NB4 (cell line): Measurements from ENCODE around the gene FAM161B.

Source experiments
- CTCF ChIP-seq: IDR thresholded peaks from one replicate; pipeline ENCODE4 v1.5.1; 2012; ENCODE audit warnings: low read depth, low read length
- POLR2A ChIP-seq: IDR thresholded peaks from 2 replicates; pipeline ENCODE4 v1.6.1; 2011; ENCODE audit warnings: mild to moderate bottlenecking; ENCODE audit not compliant: insufficient read length; ENCODE audit errors: extremely low read depth

DNA sequence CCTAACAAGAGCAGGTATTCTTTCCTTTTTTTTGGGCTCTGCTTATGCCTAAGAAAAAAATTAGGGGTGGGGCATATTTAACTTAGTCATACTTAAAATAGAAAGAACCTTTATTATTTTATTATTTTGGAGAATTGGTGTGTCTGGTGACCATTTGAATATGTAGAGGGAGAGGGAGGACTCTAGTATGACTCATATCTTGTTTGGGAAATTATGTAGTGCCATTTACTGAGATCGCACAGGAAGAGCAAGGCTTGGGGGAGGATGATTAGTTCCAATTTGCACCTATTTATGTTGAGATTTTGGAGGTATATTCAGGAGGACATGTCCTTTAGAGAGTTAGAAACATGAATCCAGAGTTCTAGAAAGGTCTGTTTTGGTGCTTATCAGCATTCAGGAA, 53.4 kb downstream of the FAM161B start:
- TF ChIP-seq POLR2A (no peak), CTCF (no peak)
